HG02623 (cell line): ENCODE results near the gene ALDOA.

Source experiments
- ATAC-seq: cut with Tn5 transposase; IDR thresholded peaks from one replicate; pipeline ENCODE4 v1.9.1; 2021; ENCODE audit warnings: moderate library complexity; ENCODE audit not compliant: unreplicated experiment

ALDOA gene

DNA sequence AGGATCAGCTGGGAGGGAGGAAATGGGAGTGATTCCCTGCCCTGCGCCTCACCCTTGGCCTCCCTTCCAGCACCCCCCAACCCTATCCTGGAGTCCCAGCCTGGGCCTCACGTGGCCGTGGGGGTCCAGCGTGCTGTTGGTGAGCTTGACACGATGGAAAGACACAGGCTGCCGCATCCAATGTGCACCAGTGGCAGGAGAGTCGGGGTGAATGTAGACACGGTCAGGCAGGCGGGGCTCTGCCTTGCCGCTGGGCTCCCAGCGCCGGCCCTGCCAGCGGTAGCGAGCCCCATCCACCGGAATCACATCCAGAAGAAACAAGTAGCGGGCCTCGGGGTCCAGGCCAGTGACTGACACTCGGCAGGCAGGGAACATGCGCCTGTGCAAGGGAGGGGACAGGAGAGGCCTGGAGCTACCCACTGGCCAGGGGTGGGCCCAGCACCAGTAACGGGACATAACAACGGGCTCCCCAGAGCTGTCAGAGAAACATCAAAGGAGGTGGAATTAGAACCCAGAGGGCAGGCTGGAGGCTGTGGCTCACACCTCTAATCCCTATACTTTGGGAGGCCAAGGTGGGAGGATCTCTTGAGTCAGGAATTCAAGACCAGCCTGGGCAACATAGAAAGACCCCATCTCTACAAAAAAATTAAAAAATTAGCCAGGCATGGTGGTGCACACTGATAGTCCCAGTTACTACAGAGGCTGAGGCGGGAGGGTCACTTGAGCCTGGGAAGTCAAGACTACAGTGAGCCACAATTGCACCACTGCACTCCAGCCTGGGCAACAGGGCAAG lies 23.5 kb downstream of the ALDOA start:
- ATAC-seq: no peak

DNA sequence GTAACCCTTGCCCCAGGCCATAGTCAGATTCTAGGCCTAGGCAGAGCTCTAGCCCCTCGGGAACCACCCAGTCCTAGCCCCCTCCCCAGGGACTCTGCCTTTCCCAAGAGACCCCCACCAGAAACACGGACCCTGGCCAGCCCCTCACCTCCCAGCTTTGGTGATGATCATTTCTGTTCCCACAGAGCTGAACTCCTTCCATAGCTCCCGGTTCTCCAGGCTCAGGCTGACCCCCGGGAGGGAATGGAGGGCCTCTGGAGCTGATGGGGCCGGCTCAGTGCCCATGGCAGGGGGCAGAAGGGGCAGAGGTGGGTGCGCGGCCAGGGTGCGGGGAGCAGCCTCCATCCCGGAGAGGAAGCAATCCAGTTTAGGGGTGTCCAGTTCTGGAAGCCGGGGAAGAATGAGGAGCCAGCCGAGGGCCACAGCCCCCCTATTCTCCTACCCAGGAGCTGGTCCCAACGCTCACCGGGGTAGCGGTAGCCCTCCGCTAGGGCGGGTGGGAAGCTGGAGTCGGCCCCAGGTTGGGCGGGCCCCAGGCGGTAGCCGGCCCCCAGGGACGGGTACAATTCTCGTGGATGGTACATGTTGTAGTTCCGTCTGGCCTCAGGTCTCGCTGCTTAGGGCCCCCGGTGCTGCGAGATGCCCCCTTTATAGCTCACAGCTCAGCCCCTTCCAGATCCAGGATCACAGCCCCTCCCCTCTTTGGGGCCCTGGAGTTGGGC lies 25.2 kb downstream of the ALDOA start:
- no peak for ATAC-seq

DNA sequence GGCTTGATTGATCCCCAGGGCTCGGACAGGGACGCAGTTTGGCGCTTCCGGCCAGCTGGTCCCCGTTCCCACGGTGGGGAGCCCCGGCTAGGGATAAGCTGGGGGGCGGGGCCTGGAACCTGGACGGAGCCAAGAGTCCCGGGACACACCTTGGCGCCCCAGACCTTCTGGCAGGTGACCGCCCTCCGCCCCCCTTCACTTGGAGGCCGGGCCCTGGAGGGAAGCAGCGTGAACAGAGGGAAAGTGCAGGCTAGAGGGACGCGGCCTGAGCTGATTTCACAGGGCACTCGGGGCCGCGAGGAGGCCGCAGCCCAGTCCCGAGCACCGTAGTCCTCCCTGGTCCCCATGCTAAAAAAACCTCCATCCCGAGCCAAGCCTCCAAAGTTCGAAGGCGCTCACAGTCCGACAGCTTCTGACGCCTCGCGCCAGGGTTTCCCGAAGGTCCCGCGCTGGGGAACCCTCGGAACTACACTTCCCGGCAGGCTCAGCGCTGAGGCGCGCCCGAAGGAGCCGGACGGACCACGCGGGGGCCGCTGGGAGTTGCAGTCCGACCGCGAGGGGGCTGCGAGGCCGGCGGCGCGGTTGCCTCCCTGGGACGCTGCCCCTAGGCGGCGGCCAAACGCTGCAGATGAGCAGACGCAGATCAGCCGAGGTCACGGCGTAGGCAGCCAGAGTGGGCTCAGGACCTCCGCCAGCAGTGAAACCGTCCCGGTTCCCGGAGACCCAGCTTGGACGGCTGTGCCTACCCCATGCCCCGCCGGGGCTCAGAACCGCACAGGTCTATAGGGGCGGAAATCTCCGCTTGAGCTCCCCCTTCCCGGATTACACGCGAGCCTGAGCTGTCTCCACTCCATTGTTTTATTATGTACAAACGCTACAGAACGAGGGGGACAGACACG lies 26.2 kb downstream of the ALDOA start, which contains the start of gene TBX6:
TSS of gene TBX6 (minus strand) at position 451 of the 899 bp plus-strand sequence. CDS start 731 bp downstream, outside the sequence.
- ATAC-seq: peak; percentile 56

DNA sequence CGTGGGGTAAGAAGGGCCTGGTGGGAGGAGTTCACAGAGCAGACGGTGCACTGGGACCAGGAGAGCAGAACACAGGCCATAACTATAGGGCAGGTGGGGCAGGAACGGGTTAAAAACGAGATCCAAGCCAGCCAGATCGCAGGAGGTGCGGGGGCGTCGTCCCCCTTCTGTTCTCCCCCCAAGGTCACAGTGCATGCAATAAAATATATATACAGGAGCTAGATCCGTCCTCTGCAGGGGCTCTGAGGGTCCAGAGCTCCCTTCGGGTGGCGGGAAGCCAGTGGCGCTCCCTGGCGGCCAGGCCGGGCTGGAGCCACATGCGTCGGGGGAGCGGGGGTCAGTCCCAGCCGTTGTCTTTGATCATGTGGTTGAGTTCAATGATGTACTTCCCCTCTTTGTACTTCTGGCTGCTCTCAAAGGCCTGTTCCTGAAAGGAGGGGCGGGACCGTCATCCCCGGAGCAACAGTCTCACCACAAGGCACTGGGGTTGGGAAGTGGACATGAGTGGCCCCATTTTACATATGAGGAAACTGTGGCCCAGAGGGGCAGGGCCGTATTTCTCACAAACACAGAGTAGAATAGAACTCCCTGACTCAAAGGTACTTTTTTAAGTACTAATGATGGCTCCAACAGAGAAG lies 26.9 kb downstream of the ALDOA start:
- no peak for ATAC-seq

DNA sequence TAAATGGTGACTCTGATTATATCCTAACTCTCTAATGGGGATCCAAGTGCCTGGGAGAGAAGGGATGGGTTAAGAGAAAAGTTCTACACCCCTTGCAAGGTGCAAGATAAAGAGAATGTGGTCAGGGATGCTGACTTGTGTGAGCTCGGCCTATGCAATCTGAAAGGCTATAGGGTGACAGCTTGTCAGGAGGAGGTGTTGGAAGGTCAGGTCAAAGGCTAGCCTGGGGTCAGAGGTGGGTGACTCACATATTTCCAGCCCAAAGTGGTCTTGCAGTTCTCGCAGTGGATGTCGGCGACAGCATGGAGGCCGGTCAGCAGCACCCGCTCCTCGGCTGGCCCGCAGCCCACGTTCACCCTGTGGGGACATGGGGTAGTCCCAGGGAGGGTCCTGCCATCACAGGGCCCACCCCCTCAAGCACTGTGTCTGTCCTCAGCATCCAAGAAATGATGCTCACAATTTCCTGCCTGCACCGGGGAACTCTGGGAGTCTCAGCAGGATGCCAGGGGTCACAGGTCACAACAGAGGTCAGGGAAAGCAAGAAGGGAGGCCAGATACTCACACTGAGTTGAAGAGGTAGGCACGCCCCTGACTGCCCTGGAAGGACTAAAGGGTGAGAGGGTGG lies 29.1 kb downstream of the ALDOA start:
- ATAC-seq: no peak

DNA sequence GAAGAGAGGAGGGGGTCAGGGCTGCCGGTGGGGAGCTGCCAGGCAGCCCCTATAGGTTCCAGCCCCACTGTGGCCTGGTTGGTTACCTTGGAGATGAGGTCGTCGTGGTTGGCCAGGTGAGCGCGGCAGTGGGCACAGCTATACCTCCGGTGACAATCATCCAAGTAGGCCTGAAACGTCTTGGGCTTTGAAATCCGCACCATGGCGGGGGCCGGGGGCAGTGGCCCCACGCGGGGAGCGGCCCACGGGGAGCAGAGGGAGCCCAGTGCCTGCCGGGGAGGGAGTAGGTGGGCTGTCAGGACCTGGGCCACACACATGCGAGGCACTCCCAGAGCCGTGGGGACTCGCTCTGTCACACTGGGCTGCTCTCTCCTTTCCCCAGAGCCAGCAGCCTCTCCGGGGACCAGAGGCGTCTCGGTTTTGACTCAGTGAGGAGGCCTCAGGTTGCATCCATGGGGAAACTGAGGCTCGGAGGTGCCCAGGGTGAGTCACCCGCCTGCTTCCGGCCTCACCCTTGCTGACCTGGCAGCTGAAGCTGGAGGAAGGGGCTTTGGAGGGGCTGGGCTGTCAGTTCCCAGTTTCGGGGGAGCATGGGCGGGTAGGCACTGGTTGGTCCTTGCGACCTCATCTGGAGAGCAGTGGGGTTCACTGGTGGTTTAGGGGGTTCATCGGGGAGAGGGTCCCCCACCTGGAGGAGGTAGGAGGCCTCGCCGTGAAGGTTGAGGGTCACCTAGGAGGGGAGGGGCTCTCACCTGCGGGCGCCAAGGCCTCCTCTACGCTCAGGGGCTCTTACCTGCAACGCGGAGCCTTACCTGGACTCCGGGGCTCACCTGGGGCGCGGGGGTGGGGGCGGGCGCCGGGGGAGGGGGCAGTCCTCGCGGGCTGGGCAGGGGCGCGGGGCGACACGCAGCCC lies 29.9 kb downstream of the ALDOA start:
- ATAC-seq: no peak

DNA sequence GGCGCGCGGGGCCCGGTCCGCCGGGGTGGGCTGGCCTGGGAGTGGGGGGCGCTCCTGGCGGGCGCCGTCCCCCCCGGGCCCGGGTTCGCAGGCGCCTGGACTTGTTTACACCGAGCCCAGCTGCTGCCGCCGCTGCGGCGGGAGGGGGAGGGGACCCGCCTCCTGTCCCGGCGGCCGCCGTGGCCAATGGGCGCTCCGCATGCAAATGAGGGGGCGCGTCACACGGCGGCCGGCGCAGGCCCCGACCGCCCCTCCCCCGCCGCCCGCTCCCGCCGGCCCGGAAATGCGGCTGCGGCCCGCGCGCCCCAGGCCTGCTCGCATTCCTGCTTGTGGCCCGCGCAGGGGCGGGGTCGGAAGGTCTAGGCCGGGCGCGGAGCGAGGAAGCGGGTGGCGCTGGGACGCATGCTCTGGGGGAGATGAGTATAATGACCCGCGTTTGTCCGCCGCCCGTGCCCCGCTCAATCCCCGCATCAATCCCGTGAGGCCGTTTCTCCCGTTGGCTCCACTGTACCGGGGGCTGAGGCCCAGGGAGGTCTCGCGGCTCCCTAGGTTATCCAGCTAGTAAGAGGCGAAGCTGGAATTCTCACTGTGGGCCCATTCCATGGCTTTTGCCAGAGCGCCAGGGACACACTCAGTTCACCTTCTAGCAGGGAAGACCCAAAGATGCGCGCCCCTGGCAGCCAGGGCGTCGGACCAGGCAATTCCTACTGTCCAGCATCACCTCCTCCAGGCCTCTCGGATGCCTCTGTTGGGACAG lies 30.7 kb downstream of the ALDOA start, which contains the start of gene YPEL3:
TSS of gene YPEL3 (minus strand) at position 109 of the 757 bp plus-strand sequence. CDS start 731 bp downstream, outside the sequence.
- peak; percentile 51 for ATAC-seq

DNA sequence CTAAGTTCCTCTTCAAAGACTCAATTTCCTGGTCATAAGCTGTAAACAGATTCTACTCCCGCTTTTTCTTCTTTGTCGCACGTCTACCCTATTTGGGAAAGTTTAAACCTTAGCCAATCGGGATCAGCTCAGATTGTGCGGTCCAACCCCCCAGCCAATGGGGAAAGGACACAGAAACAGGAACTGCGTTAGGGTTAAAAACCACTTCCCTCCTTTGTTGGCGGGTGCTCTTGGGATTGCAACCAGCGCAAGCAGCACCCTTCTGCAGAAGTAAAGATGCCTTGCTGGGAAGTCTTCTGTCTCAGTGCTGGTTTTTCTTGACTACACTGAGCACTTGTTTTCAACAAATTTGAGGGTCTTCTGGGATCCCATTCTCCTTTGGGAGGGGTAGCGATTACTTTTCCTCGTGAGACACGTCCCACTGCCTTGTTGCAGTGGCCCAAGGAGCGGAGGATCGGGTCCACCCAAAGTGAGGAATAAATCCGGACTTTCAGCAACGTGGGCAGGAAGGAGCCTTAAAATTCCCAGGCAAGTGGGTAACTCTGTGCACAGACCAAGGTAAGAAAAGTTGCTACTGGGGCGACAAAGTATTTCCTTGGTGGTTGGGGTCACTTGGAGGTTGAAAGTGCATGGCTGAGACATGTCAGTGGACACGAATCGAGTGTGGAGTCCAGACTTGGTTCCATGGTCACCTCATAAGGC lies 31.5 kb downstream of the ALDOA start:
- no peak for ATAC-seq

DNA sequence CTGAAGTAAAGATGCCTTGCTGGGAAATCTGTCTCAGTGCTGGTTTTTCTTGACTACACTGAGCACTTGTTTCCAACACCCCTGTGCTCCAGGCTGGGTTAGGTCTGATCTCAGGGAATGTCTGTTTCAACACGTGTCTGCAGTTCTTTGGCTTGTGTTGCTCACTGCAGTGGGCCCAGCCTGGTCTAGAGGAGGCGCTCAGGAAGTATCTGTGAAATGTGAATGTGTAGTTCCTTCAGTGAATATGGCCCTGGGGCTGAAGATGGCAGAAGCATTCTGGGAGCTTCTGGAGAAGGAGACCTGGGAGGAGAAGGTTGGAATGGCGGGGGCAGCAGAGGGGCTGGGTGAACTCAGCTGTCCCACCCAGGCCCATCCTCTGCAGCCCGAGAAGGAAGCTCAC lies 38.5 kb downstream of the ALDOA start:
- no peak for ATAC-seq

DNA sequence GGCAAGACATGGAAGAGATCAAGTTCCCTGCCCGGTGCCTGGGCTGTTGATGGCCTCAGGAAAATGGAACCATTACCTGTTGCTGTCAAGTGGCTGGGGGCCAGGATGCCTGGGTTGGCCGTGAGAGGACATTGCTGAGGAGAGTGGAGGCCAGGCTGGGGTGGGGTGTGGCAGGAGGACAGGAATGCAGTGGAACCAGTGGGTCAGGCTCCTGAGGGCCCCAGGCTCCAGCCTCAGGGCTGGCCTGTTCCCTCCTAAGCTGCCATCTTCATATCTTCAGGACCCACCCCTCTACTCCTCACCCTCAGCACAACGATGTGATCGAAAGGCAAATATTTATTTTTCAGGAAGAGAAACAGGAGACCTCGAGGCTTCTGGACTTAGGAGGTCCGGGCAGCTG lies 38.9 kb downstream of the ALDOA start:
- no peak for ATAC-seq

DNA sequence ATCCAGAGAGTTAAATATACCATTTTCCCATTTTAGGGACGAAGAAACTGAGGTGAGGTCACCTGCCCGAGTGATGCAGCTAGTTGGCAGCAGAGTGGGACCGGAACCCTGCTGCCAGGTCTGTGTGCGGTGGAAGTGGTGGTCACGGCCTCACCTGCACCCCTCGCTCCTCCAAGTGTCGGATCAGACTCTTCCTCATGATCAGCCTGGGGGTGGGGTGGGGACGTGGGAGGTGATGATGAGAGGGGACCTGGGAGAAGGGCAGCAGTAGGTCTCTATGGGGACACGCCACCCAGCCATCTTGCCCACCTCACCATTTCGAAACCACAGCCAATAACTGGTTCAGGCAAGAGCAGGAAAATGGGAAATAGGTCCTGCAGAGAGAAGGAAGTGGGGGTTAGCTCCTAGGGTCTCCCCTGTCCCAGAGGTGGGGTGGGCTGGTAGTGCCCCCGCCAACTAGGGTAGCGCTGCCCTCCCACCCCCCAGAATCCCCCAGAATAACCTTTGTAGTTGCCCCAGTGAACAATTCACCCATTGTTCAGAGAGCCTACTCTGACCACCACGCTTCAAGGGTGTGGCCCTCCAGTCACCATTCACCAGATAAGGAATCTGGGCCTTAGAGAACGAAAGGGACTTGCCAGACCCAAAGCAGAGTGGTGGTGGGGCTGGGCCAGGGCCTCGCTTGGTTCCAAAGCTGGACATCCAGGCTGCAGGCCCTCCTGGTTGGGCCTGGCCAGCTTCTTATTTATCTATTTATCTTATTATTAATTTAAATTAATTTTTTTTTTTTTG lies 42.7 kb downstream of the ALDOA start:
- no peak for ATAC-seq

DNA sequence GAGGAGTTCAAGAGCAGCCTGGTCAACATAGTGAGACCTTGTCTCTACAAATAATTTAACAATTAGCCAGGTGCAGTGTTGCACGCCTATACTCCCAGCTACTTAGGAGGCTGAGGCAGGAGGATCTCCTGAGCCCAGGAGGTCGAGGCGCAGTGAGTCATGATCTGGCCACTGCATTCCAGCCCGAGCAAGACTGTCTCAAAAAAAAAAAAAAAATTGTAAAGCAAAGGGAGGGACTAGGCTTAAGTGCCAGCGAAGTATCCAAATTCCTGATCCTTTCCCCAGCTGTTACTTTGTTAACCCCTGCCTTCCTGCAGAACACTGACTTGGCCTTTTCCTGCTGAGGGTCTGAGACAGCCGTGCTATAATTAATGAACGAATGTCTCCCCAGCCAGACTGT lies 45.1 kb downstream of the ALDOA start:
- no peak for ATAC-seq

DNA sequence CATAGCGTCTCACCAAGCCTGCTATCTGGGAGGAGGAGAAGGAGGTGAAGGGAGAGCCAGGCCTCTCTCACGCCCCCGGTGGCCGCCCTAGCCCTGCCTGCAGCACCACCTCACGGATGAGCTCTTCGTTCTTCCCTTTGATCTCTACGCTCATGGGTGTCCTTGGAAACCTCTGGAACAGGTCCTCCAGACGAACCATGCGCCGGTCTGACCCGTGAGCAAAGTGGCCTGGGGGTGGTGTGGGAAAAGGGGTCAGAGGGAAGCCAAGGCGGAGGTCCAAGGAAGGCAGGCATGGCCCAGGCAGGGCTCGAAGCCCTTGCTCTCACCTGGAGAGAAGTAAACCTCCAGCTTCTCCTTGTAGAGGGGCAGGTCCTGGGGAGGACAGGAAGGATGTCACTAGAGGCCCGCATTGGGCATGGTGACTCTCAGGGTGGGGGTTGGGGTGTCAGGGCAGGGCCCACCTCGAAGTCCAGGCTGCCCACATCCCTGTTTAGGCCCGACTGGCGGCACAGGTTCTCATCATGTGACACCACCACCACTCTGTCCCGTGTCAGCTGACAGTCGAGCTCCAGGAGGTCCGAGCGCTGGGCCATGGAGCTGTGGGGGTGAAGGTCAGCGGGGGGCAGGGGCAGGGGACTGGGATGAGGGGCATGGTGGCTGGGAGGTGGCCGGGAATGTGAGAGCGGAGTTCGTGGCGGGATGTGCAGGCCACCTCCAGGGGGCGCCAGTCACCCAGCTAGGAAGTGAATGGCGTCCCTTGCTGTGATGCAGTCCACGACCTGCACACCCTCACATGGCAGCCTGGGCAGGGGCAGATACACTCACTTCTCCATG lies 46.9 kb downstream of the ALDOA start:
- no peak for ATAC-seq

DNA sequence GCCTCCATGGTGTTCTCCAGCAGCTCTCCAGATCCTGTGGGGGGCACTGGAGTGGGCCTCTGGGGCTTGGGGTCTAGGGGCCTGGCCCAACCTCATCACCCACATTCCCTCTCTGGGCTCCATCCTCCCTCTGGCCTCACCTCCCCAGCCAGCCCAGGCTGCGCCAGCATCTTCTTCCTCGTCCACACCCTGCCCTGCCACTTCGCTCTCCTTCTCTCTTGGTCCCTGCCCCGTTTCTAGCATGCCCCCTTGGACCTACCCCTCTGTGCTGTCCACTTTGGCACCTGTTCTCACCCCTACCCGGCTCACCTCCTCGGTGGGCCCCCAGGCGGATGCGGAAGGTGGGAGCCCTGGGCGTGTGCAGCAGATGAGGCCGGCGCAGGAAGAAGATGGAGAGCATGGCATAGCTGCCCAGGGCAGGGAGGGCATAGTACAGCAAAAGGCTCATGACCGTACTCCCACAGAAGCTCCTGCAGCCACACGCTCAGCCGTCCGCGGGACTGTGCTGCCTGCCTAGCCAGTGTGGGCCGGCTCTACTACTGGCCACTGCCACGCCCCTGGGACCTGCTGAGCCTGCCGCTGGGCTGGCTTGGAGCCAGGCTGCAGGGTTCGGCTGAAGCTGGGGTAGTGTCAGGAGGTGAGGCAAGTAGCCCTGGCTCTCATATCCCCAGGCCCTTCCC lies 47.6 kb downstream of the ALDOA start, which contains the start of gene GDPD3:
TSS of gene GDPD3 (minus strand) at position 507 of the 680 bp plus-strand sequence. CDS start at position 448, 59 bp downstream.
- ATAC-seq: no peak

DNA sequence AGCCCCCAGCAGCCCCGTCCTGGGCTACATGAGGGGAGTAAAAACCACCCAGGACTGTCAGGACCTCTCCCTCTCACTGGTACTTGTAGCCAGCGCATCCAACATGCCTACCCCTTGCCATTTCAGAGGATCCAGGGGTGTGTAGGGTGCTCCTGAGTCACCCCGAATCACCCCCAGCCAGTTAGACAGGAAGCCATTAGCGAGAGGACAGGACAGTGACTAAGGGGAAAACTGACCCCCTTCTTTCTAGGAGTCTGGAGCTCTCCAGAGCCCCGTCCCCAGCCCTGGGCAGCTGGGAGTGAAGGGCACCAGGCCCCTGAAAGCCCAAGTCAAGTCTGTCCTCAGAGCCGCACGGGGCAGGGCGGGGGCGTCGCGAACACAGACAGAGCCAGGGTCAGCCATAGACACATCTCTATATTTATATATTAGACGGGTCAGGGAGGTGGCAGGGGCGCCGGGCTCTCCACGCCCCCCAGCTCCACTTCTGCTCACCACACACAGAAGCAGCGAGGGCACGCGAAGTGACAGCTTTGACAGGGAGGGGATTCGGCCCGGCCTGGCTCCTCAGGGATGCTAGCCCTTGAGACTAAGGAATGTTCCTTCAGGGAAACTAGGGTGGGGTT lies 48.3 kb downstream of the ALDOA start:
- ATAC-seq: no peak
